Stimulated activated effector memory CD8-positive, alpha-beta T cell treated with anti-CD3 and anti-CD28 coated beads, Interleukin-12 subunit alpha, Interleukin-12 subunit beta, amount 100 ng/mL, for 72 hours (primary cell): Measurements from ENCODE around the gene NKX6-2.
A peak's percentile ranks its signal among the peaks of the same experiment; 100 is the strongest.
"Not testable (repeated sequence)": the region's sequence is repeated elsewhere in the genome, so short reads cannot be mapped to it uniquely, and the experiment has no call there.

Source experiments
- ATAC-seq: fragments of 150-1000 bp; cut with Tn5 transposase; 2 replicates; pipeline ENCODE4 v1.10.0; 2021
- DNase-seq, 2 donors: peaks; one replicate each; pipeline ENCODE4 v3.0.0; 2021 to 2022; ENCODE audit warnings: low spot score in 2 of 2
- H3K27ac Mint-ChIP-seq: one replicate; pipeline ENCODE4 v1.8.0; 2022; ENCODE audit warnings: mild to moderate bottlenecking, mixed read lengths
- H3K36me3 Mint-ChIP-seq: one replicate; pipeline ENCODE4 v1.8.0; 2022; ENCODE audit warnings: mild to moderate bottlenecking, mixed read lengths
- H3K4me1 Mint-ChIP-seq: one replicate; pipeline ENCODE4 v1.8.0; 2022; ENCODE audit warnings: mixed read lengths
- H3K4me3 Mint-ChIP-seq: one replicate; pipeline ENCODE4 v1.8.0; 2022; ENCODE audit warnings: mild to moderate bottlenecking, mixed read lengths
- H3K9me3 Mint-ChIP-seq: one replicate; pipeline ENCODE4 v1.8.0; 2022; ENCODE audit warnings: mixed read lengths

NKX6-2 gene

DNA sequence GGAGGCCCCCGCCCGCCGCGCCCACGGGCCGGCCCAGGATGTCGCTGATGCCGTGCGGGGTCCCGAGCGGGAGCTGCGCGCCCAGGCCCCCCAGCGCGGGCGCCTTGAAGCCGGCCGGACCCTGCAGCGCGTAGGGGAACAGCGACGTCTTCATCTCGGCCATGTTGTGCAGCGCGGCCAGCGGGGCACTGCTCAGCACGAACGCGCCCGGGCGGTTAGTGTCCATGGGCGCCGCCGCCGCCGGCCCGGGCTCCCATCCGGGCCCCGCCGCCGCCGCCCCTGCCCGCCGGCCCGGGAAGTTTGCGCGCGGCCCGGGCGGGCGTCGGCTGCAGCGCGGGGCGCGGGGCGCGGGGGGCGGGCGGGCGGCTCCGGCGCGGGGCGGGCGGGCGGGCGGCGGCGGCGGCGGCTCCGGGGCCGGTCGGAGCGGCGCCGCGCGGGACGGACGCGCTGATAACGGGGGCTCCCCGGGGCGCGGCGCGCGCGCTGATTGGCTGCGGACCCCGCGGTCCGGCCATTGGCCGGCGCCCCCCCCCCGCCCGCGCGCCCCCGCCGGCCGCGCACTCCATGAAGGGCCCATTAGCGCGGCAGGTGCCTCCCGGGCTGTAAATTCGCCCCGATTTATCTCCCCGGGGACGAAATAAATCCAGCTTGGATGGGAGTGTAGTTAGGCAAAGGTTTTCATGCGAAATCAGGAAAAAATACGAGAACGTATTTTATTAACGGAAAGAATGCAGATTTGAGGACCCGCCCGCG, at the start of gene NKX6-2:
Gene NKX6-2 (minus strand): TSS at position 425 of the 753 bp plus-strand sequence. CDS start 199 bp downstream, at position 226.
- Mint-ChIP-seq H3K27ac (no peak within 1 kb of the TSS), H3K4me1 (no peaks in the 10 kb centered on the region), H3K9me3 (no peaks in the 10 kb centered on the region), H3K36me3 (peaks cover 6% of the 10 kb centered on the region), H3K4me3 (no peak within 1 kb of the TSS)
- DNase-seq (no peak), ATAC-seq (no peak)

GRCh38 chr10:132834891-132835847, 49.2 kb upstream of the NKX6-2 start:
- no peak for DNase-seq
- no peaks in the 10 kb centered on the region for H3K36me3 Mint-ChIP-seq
- H3K9me3 Mint-ChIP-seq = no peaks in the 10 kb centered on the region
- no peak overlapping the region for H3K27ac Mint-ChIP-seq
- no peak overlapping the region for H3K4me3 Mint-ChIP-seq
- ATAC-seq = no peak
- H3K4me1 Mint-ChIP-seq = no peaks in the 10 kb centered on the region

DNA sequence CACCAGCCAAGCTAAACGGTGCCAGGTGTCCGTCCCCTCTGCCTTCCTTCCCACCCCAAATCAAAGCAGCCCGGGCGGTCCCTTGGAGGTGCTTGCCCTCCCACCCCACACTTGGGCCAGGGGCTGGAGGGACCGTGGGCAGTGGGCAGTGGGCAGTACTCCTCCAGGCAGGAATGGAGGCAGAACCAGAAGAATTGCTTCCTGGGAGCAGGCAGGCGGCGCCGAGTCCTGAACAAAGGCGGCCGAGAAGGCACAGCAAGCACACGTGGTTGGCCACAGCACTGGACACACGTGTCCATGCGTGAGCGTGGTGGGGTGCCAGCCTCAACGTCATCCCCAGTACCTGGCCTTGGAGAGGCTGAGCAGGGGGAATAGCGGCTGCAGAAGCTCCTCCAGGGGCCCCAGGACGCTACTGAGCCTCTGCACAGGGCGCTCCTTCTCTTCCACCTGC, 48.4 kb upstream of the NKX6-2 start:
- no peaks in the 10 kb centered on the region for H3K36me3 Mint-ChIP-seq
- H3K27ac Mint-ChIP-seq = no peak overlapping the region
- DNase-seq (no peak), ATAC-seq (no peak)
- H3K4me1 Mint-ChIP-seq = no peaks in the 10 kb centered on the region
- no peak overlapping the region for H3K4me3 Mint-ChIP-seq
- H3K9me3 Mint-ChIP-seq = no peaks in the 10 kb centered on the region

DNA sequence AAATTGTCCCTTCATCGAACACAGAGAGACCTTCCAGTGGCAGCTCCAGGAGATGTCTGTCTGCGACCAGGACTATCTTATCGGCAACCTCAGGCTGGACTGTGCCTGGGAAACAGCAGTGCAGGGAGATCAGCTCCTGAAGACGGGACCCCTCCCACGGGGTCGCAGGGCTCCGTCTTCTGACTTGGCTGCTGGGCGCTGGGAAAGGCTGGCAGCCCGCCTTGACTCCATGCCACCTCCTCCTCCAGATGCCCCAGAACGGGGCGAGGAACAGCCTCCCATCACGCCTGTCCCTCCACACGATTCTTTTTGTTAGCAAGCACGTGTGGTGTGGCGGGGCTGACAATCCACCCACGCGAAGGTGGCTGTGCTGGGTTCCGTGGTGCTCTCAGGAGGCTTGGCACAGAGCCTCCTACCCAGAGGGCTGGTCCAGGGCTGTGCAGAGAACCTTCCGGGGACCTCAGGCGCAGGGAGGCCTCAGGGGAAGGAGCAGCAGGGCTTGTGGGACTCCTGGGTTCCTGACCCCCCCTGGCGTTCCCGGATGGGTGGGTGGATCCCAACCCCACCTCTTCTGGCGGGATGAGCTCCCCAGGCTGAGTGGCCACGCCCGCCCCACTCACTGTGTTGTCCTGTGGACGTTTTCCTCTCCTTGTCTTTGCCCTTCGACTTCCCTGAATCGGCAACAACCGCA, 47.6 kb upstream of the NKX6-2 start:
- no peak for DNase-seq
- Mint-ChIP-seq H3K36me3 (no peaks in the 10 kb centered on the region), H3K4me3 (no peak overlapping the region), H3K9me3 (no peaks in the 10 kb centered on the region), H3K27ac (no peak overlapping the region), H3K4me1 (no peaks in the 10 kb centered on the region)
- no peak for ATAC-seq

DNA sequence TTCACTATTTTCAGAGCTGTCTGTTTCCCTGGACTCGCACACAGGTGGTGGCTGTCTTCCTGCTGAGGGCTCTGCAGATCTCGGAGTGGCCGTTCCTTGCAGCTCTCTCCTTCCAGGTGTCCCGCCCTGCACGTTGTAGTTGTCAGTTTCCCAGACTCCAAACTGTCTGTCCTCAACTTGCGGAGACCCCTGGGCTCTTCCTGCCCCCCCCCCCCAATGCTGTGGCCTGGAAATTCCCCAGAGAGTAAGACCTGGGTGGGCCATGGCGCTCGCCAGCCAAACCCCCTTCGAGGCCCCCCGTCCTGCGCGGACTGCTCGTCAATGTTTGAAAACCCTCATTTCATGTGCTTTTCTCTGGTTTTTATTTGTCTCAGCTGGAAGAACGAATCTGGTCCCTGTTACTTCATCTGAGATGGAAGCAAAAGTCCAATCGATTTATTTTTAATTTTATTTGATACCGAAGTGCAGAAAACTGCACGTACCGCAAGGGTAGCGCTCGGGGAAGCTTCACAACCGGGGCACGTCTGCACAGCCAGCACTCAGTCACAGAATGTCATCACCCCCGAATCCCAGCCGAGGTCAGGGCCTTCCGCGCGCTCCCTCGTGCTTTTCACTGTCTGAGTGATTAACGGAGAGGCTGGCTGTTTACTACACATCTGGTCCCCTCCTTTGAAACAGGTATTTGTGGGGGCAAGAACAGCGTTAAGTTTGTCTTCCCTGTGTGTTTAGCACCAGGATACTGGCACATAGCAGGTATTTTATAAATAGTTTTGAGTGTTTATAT, 46.4 kb upstream of the NKX6-2 start:
- Mint-ChIP-seq H3K27ac (no peak overlapping the region), H3K4me1 (no peaks in the 10 kb centered on the region), H3K4me3 (no peak overlapping the region), H3K9me3 (no peaks in the 10 kb centered on the region), H3K36me3 (no peaks in the 10 kb centered on the region)
- no peak for ATAC-seq
- no peak for DNase-seq

- DNase-seq = no peak
- no peak overlapping the region for H3K27ac Mint-ChIP-seq
- no peaks in the 10 kb centered on the region for H3K36me3 Mint-ChIP-seq
- H3K4me3 Mint-ChIP-seq = no peak overlapping the region
- no peak for ATAC-seq
- no peaks in the 10 kb centered on the region for H3K9me3 Mint-ChIP-seq
- H3K4me1 Mint-ChIP-seq = no peaks in the 10 kb centered on the region
These were observed 43.5 kb upstream of the NKX6-2 start for GRCh38 chr10:132829403-132829802.

GRCh38 chr10:132828681-132829080, 42.7 kb upstream of the NKX6-2 start:
- Mint-ChIP-seq H3K27ac (no peak overlapping the region), H3K36me3 (no peaks in the 10 kb centered on the region), H3K9me3 (no peaks in the 10 kb centered on the region), H3K4me3 (no peak overlapping the region), H3K4me1 (no peaks in the 10 kb centered on the region)
- ATAC-seq = no peak
- DNase-seq = no peak

DNA sequence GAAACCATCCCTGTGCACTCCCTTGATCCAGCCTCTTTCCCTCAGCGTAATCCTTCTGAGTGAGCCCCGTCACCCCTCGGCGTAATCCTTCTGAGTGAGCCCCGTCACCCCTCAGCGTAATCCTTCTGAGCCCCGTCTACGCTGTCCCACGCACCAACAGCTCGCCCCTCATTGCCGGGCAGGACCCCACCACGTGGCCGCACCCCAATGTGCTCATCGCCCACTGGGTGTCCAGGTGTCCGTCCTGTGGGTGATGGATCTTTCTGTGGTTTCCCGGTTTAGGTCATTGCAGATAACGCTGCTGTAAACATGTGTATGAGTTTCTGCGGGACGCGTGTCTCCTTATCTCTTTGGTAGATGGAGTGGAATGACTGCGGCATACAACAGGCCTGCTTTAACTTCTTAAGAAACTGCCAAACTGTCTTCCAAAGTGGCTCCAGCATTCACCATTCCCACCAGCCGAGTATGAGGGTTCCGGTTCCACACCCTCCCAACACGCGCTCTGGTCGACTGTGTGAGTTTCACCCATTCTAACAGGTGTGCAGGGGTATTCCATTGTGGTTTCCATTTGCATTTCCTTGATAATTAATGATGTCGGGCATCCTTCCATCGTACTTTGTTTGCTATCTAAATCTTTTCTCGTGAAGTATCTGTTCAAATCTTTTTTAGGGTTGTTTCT, 42.1 kb upstream of the NKX6-2 start:
- Mint-ChIP-seq H3K27ac (peak overlapping the region; percentile 32), H3K4me3 (no peak overlapping the region), H3K36me3 (no peaks in the 10 kb centered on the region), H3K9me3 (no peaks in the 10 kb centered on the region), H3K4me1 (no peaks in the 10 kb centered on the region)
- no peak for DNase-seq
- ATAC-seq = no peak

GRCh38 chr10:132827423-132827789, 41.5 kb upstream of the NKX6-2 start:
- ATAC-seq = no peak
- H3K9me3 Mint-ChIP-seq = no peaks in the 10 kb centered on the region

GRCh38 chr10:132826524-132827422, 40.8 kb upstream of the NKX6-2 start:
- DNase-seq (no peak), ATAC-seq (no peak)
- H3K36me3 Mint-ChIP-seq = no peaks in the 10 kb centered on the region
- H3K4me3 Mint-ChIP-seq = no peak overlapping the region
- no peaks in the 10 kb centered on the region for H3K9me3 Mint-ChIP-seq
- H3K4me1 Mint-ChIP-seq = no peaks in the 10 kb centered on the region
- no peak overlapping the region for H3K27ac Mint-ChIP-seq

More at GRCh38 chr10:132827423-132827789, 41.5 kb upstream of the NKX6-2 start:
- no peak overlapping the region for H3K4me3 Mint-ChIP-seq
- H3K4me1 Mint-ChIP-seq = no peaks in the 10 kb centered on the region
- H3K27ac Mint-ChIP-seq = no peak overlapping the region
- H3K36me3 Mint-ChIP-seq = no peaks in the 10 kb centered on the region
- no peak for DNase-seq

- not testable (repeated sequence) for H3K4me3 Mint-ChIP-seq, H3K36me3 Mint-ChIP-seq, H3K27ac Mint-ChIP-seq, ATAC-seq, H3K4me1 Mint-ChIP-seq, DNase-seq, H3K9me3 Mint-ChIP-seq
These were observed 40.0 kb upstream of the NKX6-2 start for GRCh38 chr10:132825783-132826523.

DNA sequence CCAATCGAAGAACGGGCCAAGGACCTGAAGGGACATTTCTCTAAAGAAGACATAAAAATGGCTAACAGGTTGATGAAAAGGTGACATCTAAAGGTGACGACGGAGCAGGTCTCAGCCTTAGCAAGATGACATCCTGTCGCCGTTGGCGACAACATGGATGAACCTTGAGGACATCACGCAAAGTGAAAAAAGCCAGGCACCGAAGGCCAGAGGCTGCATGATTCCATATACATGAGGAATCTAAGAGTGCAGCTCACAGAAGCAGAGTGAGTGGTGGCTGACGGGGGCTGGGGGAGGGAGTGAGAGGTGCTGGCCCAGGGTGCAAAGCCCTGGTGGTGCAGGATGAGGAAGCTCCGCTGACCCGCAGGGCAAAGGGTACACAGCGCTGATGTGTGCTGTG, 34.1 kb upstream of the NKX6-2 start:
- H3K36me3 Mint-ChIP-seq = no peaks in the 10 kb centered on the region
- no peak for ATAC-seq
- H3K4me3 Mint-ChIP-seq = no peak overlapping the region
- no peaks in the 10 kb centered on the region for H3K4me1 Mint-ChIP-seq
- DNase-seq = no peak
- H3K27ac Mint-ChIP-seq = no peak overlapping the region
- no peaks in the 10 kb centered on the region for H3K9me3 Mint-ChIP-seq

DNA sequence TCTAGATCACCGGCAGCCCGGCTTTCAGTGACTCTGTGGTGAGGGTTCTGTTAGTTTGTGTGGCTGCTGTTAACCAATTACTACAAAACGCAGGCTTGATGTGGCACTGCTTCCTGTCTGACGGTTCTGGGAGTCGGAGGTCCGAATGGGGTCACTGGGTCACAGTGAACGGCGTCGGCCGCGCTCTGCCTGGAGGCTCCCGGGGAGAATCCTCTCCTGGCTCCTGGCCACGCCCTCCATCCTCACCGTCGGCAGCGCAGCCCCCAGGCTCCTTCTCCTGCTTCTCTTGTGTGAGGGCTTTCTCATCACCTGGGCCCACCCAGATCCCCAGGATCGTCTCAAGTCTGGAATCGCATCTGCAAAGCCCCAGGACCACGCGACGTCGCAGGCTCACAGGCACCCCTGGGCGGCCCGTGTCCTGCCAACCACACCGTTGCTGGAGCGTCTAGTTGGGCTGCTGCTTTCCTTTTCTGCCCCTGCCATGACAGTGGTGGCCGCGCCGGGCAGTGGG, 31.8 kb upstream of the NKX6-2 start:
- ATAC-seq (no peak), DNase-seq (no peak)
- Mint-ChIP-seq H3K4me3 (no peak overlapping the region), H3K36me3 (no peaks in the 10 kb centered on the region), H3K4me1 (no peaks in the 10 kb centered on the region), H3K27ac (no peak overlapping the region), H3K9me3 (no peaks in the 10 kb centered on the region)
